Measurements from ENCODE around the gene PEX19.

- TF ChIP-seq ARNT (IDR thresholded peaks at IDR 0.05) (no peak), FOXK2 (IDR thresholded peaks at IDR 0.05) (no peak), ELF4 (IDR thresholded peaks at IDR 0.05) (no peak), SUZ12 (IDR thresholded peaks at IDR 0.05) (no peak), FOXA1 (IDR thresholded peaks at IDR 0.05) (no peak), LEF1 (IDR thresholded peaks at IDR 0.05; ENCODE audit: borderline replicate concordance) (no peak), SP1 (IDR thresholded peaks at IDR 0.05) (no peak), PKNOX1 (IDR thresholded peaks at IDR 0.05) (no peak), BHLHE40 (IDR thresholded peaks at IDR 0.05; ENCODE audit: borderline replicate concordance) (no peak), ZNF384 (IDR thresholded peaks at IDR 0.05) (no peak), FOXM1 (IDR thresholded peaks at IDR 0.05; ENCODE audit: borderline replicate concordance) (no peak), L3MBTL2 (conservative IDR thresholded peaks at IDR 0.05) (no peak)
These were observed 2.1 kb downstream of the PEX19 start for GRCh38 chr1:160282807-160283206.

Measured in HEK293T (cell line).